ENCODE results near the gene ACOT12.
"Not testable (repeated sequence)": the region's sequence is repeated elsewhere in the genome, so short reads cannot be mapped to it uniquely, and the experiment has no call there.

The ACOT12 gene

DNA sequence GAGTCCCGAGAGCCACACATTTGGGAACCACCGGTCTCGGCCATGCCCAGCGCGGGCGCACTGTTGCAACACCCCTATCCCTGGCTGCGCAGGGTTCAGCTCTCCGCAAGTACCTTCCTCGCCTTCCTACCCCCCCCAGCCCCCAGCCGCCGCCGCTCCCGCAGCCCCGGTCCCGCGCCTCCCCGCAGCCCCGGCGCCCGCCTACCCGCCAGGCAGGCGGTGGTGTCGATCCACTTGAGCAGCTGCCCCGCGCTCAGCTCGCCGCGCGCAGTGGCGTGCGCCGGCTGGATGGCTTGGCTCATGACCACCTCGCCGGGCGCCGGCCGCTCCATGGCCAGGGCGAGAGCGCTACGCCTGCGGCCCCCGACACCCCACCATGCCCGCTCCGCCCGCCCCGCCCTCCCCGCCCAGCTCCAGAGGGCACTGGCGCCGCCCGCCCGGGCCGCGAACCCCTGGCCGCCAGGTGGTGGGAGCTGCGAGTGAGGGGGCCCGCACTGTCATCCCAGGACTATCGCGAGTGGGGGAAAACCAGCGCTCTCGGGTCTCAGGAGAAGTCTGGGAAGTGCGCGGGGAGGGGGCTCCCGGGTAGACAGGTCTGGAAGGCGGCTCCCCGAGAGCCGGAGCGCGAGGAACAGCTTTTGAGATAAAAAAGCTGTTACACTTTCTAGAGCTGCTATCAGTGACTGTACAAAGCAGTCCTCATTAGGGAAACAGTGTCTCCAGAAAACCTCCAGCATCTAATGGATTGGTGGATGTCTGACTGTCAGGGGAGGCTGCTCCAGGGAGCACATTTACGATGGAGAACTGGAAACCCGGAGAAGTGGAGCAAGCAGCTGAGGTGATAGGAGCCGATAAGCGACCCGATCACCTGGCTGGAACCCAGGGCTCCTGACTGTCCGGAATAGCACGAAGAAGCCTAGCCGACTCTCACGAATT, at the start of gene ACOT12:
Gene ACOT12 (minus strand): TSS at position 352 of the 936 bp plus-strand sequence. CDS start 20 bp downstream, at position 332.
- no peak for DNase-seq (ENCODE audit: low read depth)

DNA sequence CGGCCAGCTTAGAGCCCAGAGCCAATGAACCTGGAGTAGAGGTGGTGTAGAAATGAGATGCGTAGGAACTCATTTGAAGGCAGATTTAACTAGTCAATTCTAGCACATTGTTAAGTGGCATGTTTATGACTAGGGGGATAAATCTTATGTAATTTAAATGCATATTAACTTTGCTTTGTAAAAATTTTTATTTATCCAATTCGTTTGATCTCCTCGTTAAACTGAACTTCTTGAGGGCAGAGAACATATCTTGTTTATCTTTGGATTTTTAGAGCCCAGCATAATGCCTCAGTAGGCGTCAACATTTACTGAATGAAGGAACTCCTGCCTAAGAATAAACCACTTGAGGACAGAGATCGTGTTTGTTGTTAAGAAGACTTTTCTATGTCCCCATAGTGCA, 41.1 kb upstream of the ACOT12 start:
- no peak for DNase-seq (ENCODE audit: low read depth)

DNA sequence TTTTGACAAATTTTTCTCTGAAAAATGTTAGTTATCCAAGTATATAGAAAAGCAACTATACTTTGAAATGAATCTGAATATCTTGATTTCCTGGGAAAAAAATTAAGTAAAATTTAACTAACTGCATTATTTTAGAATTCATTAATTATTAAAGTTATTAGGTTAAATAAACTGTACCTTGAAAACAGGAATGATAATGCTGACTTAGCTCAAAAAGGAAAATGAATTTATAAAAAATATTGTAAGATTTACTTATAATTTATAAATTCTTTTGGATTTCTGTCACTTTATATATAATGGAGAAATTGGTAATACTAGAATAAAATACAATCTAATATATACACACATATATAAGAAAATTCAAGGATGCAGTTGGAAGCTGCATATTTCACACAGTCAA, 36.1 kb upstream of the ACOT12 start:
- no peak for DNase-seq (ENCODE audit: low read depth)

DNA sequence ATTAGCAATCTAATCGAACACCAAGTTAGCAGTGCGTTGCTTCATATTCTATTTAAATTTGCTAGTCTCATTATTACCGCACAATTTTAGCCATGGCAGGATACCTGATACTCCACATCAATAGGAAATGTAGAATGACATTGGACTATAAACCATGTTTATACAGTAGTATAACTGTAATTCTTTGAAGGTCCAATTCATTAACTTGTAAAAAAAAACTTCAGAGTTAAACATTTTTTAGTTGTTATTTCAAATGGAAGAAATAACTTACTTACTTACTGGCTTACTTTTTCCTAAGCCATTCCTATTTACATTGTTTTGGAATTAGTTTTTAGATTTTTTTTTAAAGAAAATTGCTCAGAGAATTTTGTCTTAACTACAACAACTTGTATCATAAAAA, 35.4 kb upstream of the ACOT12 start:
- no peak for DNase-seq (ENCODE audit: low read depth)

DNA sequence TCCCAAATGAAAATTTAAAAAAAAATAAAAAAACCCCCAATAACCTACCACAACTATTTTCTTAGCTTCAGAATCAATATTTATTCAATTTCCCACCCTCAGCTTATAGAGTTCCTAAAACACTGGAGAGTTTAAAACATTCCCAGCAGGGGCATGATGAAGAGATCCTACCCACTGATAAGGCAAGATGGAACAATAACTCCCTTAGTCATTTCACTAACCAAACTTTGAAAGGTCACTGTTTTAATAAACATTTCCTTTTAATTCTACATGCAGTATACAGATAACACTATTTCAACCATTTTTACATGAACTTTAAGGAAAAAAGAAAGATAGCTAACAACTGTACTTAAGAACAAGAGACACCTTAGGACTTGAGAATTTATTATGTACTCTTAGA, 34.9 kb upstream of the ACOT12 start:
- no peak for DNase-seq (ENCODE audit: low read depth)

DNA sequence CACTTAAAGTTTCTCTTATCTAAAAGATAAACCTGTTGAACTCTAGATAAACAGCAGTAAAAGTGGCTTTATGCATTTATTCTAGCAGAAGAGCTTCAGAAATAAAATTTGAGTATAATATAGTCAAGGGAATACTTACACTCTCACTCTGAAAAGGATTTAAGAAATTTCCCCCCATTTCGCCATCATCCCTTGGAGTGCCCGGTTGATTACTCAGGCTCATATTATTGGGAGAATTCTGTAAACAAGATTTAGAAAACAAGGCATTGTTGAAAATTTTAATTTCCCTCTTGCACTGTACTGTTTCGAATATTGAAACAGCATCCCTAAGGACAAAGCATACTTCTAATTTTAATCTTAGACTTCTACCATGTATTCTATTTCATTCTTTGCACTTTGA, 34.5 kb upstream of the ACOT12 start:
- no peak for DNase-seq (ENCODE audit: low read depth)

DNA sequence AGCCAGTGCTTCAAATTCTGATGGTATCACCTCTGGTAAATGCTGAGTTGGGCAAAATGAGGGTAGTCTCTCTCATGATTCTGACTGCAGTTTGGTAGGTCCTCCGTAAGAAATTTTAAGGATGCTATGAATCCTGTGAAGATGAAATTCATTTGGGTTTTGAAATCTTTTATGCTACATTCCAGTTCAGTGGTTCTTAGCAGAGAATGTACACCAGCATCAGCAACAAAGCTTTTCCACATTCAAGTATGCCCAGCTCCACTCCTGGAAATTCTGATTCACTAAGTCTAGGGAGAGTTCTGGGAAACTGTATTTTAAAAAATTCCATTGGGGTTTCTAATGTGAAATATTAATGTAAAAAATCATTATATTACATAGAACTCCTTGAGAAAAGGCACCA, 33.6 kb upstream of the ACOT12 start:
- DNase-seq (ENCODE audit: low read depth), result no peak

DNA sequence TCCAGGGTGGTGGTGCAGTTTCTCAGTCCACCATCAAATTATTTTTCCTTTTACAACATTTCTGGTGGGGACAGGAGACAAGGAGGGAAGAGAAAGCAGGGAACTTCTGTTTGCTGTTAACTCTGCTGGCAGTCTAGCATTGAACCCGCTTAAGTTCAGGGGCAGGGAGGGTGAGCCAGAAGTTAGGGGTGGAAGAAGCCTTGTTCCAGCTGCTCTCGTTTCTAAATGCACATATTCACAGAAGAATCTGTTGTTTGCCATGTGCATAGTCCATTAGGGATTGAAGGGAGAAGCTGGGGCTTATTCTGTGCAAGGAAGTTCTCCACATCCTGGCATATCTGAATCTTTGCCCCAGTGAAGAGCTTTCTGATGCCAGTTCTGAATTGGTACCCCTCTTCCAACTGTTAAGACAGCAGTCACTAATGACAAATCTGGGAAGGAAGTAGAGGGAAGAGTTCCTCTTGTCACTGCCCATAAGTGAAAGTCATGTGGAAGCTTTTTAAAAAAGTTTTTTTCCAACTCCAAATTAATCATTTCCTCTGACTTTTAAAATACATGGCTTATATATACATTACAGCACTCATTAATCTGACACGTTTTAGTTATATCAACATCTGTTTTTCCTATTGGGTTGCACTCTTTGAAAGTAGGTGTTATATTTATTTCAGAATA, 32.6 kb upstream of the ACOT12 start:
- DNase-seq (ENCODE audit: low read depth), result no peak

DNA sequence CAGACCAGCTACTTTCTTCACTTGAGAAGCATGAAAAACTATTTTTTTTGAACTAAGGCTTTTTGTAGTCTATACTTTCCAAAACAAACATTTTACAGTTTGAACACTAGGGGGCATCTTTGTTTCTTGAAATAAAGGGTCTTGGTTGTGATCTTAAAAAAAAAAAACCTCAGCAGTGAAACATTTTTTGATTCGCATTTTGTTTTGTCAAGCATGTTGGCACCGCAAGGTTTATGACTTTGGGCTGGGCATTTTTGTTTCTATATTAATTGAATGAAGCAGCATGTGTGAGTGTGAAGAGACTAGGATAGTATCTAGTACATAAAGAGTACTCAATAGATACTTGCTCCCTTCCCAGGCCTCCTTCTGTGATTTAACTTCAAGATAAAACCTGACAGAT, 31.6 kb upstream of the ACOT12 start:
- DNase-seq (ENCODE audit: low read depth), result no peak

DNA sequence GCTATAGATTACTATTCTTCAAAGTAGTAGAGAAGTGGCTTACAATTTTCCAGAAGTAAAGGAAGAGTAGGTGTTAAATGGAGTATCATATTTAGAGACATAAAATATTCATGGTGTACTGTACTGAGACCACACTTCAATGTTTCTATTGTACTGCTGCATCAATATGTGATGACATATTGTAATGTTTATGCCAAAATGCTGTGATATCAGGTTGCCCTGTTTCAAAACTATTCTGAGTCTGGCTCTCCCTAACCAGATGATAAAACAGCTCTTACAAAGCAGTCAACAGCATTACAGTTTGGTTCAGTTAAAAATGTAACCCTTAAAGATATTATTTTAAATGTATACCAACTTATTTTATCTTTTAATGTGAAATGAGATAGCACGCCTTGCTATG, 30.8 kb upstream of the ACOT12 start:
- DNase-seq (ENCODE audit: low read depth), result no peak

DNA sequence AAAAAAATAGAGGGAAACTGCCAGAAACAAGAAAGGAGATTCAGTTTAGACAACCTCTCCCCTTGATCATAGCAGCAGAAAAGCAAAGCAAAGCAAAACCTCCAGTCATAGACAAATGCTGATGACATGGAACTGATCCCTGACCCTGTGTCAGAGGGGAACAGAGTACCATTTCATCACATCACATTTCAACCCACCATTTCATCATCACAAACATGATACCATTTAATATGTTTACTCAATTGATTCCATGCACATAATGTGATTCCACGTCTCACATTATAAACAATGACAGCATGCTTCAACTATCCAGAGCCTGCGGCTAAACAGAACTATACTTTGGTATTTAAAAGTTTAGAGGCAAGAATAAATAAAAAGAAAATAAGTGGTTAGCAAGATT, 28.7 kb upstream of the ACOT12 start:
- no peak for DNase-seq (ENCODE audit: low read depth)

DNA sequence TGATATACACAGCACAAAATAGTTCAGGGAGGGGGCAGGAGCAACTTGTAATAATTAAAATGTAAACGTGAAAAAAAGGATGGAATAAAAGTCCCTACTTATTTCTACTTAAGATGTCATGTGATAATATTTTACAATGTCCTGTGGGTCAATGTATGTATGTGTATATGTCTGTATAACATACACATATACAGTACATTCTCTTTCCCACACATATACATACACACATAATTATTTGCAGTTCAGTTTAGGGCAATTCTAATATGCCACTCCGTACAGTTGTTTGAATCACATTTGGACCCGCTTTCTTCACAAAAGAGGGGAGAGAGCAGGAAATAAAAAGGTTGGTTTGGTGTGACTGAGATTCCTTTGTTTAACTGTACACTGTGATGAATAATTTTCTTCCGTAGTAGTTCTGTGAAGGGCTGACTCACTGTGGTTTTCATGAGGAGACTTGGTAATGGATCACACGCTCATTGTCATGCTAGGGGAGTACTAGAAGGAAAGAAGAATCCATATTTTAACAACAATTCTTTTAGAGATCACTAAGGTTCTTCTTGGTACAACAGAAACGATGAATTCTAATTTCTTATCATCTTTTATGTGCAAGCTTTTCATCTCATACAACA, 26.2 kb upstream of the ACOT12 start:
- DNase-seq (ENCODE audit: low read depth), result peak; percentile 29

DNA sequence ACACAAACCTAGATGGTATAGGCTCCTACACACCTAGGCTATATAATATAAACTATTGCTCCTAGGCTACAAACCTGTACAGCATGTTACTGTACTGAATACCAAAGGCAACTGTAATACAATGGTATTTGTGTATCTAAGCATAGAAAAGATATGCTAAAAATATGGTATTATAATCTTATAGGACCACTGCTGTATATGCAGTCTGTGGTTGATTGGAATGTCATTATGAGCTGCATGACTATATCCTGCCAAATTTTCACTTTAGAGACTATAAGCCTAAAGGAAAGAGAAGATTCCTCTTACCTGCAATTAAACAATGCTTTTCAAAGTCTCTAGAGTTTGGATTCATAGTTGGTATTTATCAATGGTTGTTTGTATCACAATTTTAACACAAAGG, 24.7 kb upstream of the ACOT12 start:
- no peak for DNase-seq (ENCODE audit: low read depth)

DNA sequence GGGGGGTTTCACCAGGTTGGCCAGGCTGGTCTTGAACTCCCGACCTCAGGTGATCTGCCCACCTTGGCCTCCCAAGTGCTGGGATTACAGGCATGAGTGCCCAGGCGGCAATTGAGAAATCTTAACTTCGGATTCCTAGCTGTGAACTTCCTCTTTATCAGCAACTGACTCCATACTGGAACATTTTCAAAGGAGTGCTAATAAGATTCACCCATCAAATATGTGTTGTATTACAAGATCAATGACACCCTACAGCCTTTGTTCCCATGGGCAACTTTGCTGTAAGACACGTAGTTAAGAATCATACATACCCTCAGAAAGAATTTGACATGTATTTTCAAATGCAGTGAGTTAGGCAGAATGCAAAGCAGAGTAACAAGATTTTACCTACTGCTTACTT, 23.1 kb upstream of the ACOT12 start:
- DNase-seq (ENCODE audit: low read depth), result no peak

DNA sequence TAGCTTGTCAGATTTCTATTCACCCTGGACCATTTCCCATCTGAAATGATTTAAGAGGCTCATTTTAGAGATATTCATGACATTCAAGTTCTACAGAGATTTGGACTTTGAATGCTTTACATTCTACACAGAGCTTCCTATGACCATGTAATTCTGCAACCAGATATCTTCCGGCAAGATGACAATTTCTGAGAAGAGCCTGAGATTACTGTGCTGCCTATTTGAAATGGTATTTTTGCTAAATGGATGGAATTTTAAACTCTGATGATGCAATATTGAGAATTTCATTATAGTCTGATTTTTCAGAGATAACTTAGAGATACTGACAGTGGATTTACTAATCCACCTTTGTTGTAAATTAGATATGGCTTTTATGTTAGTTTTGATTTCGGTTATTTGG, 16.0 kb upstream of the ACOT12 start:
- no peak for DNase-seq (ENCODE audit: low read depth)

DNA sequence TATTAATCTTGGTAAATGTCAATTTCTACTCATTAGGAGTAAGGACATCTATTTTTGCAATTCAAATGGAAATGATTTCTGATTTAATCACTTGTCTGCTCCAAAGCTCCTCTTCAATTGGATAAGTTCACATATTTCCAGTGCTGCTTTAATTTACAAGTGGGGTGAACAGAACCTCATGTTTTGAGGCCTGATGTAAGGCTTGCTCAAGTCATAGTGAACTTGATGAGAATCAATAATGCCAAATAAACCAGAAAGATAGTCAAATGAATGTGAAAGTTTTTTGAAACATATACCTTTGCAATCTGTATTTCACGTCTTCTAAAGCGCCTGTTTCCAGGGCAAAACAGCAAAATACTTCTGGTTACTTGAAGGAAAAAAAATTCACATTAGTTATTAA, 15.4 kb upstream of the ACOT12 start:
- no peak for DNase-seq (ENCODE audit: low read depth)

DNA sequence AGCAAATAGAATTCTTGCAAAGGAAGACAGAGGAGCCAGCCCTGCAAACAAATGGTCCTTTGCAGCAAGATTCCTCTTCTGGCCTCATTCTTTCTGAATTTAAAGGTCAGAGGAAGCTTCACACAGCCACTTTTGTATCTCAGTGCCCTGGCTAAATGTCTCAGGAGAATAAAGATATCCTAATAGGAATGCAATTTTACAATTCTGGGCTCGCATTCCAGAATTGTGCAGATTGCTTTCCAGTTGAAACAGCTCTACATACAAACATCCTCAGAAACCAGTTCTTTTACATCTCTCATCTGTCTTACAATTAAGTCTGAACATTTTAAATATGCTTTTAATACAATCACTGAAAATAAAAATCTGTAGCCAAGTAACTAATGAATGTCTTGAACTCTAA, 14.6 kb upstream of the ACOT12 start:
- no peak for DNase-seq (ENCODE audit: low read depth)

DNA sequence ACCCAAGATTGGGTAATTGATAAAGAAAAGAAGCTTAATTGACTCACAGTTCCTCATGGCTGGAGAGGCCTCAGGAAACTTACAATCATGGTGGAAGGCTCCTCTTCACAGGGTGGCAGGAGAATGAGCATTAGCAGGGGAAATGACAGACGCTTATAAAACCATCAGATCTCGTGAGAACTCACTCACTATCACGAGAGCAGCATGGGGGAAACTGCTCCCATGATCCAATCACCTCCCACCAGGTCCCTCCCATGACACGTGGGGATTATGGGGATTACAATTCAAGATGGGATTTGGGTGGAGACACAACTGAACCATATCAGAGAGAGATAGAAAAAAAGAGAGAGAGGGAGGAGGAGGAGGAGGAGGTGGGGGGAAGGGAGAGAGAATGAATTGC, 13.9 kb upstream of the ACOT12 start:
- not testable (repeated sequence) for DNase-seq (ENCODE audit: low read depth)

DNA sequence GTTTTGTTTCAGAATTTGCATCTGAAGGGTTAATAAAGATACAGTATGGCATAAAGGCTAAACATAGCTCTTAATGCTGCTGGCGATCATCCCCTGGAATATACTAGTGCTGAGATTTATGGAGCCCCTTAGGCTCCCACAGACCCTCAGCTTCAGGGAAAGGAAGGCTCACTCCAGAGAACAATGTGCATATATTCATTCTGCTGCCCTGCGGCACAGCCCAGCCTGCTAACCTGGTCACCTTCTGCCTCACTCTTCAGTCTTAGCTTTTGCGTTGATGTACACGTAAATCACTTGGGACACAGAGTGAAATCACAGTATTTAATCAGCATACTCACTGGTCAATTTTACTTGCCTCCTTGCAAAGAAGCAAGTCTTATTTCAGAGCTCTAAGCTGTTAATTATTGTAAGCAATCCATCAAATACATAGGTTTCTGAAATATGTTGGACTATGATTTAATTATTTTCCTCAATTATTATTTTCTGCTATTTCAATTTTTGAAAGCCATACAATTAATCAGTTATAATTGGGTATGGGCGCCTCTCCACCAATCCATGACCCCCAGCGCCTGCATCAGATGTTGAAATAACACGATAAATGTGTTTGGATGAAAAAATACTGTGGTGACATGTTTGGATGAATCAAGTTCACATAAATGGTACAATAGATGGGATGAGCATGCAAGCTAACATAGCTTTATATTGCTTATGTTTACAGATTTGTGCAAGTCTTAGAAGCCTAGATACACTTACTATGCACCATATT, 11.4 kb upstream of the ACOT12 start:
- no peak for DNase-seq (ENCODE audit: low read depth)

DNA sequence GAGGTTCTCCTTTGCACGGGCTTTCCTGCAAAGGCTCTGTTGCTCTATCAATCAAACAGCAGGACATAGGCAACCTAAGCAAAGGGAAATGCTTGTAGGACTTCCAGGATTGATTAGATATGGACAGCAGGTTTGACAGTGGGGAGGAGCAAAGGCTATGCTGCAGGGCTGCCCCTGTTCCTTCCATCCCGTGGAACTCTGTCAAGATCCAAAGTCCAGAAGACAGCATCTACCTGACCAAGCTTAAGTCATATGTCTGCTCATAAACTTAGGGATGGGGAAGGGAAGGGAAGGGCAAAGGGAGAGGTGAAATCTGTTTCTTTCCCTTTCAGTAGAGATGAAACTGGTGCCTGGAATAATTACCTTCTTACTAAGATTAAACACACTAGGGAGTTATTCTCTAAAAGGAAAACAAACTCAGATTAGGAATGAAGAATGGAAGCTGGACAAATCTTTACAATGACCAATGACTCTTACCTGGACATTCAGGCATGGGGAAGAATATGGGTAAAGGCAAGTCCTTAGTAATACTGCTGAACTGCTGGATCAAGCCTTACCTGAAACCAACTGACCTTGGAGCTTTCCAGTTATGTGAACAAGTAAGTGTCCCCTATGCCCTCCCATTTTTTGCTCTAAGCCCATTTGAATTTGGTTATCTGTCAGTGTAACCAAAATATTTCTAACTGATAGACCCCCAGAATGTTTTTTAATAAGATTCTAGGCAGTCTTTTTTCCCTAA, 8.4 kb upstream of the ACOT12 start:
- no peak for DNase-seq (ENCODE audit: low read depth)

DNA sequence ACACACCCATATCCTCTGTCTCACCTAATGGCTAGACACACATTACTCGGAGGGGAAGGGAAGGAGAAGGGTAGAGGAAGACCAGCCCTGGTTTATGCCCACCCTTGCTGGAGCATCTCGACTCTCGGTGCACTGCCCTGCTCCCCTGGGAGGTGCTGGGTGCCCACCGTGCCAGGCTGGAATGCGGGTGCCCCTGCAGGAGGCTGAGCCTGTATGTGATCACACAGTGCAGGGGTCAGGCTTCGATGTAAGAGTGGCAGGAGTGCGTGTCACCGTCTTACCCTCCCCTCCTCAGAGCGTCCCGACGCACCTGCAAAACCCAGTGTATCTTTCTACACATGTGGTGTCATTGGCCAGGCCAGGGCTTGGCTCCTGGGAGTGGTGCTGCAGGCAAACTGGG, 7.3 kb upstream of the ACOT12 start:
- DNase-seq (ENCODE audit: low read depth), result no peak

DNA sequence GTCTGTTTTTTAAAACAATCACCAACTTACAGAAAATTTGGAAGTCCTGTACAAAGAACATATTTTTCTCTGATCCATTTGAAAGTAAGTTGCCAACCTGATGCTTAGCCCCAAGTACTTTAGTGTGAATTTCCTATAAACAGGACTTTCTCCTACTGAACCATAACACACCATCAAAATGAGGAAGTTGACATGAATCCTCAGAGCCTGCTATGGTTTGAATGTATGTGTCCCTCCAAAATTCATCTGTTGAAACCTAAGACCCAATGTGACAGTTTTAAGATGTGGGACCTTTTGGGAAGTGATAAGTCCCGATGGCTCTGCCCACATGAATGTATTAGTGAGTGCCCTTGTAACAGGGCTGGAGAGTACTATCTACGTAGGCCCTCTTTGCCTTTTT, 6.4 kb upstream of the ACOT12 start:
- DNase-seq (ENCODE audit: low read depth), result no peak

All from HS-27A (cell line).